ENCODE data around the gene THSD4. TPM values are rescaled to one million over a fixed set of nuclear protein-coding genes. Genes with fewer than 3 reads are reported as not detected.

Gene THSD4
- total RNA-seq, 1 experiment from 2014 or later, result 65.4 TPM

- in situ Hi-C loops (cut with HindIII; ENCODE audit: low pct_unique_long_range_greater_than_20kb, low sequenced_read_pairs), result no loop called here
Observed at GRCh38 chr15:71571641-71572040, 456.4 kb downstream of the THSD4 start.

GRCh38 chr15:71572452-71573053 lies 457.3 kb downstream of the THSD4 start:
- Histone ChIP-seq H3K4me1 (ENCODE audit: control insufficient read depth, insufficient read depth, low read length) (no peaks in the 10 kb centered on the region), H3K36me3 (ENCODE audit: control insufficient read depth, insufficient read depth, low read length) (no peaks in the 10 kb centered on the region), H3K9me3 (ENCODE audit: control insufficient read depth, insufficient read depth, low read depth, low read length) (no peaks in the 10 kb centered on the region), H3K27ac (ENCODE audit: low read length) (no peak overlapping the region), H3K27me3 (ENCODE audit: control insufficient read depth, insufficient read depth, low read length) (no peaks in the 10 kb centered on the region), H3K4me3 (ENCODE audit: low read depth in 2 of 2, low read length in 2 of 2) (no peak overlapping the region)
- ChIA-PET CTCF (no interaction called here), POLR2A (no interaction called here)
- TF ChIP-seq CTCF (IDR thresholded peaks at IDR 0.05), result peak; percentile 22; the same call in 1 of the 2 replicates
- no peak for TF ChIP-seq POLR2AphosphoS5 (IDR thresholded peaks at IDR 0.05; ENCODE audit: low read depth, low read length)
- ATAC-seq, result peak; percentile 48; the same call in 1 of the 2 replicates
- DNase-seq (ENCODE audit: low read depth, low spot score), result no peak
- in situ Hi-C loops (cut with HindIII; ENCODE audit: low pct_unique_long_range_greater_than_20kb, low sequenced_read_pairs), result no loop called here
- no TSS peak for BruUV-seq (replicated peaks)
- intact Hi-C loops (cut with micrococcal nuclease; ENCODE audit: unreplicated experiment), result no loop called here

More at GRCh38 chr15:71571641-71572040, 456.4 kb downstream of the THSD4 start:
- DNase-seq (ENCODE audit: low read depth, low spot score) (no peak), ATAC-seq (no peak)
- ChIA-PET CTCF (no interaction called here), POLR2A (interaction anchor here (0.7 kb wide), 1 partner anchor 146 kb away, joined by 5 read pairs; no protein-coding TSS in a partner anchor)
- no TSS peak for BruUV-seq (replicated peaks)
- H3K36me3 ChIP-seq (ENCODE audit: control insufficient read depth, insufficient read depth, low read length), result no peaks in the 10 kb centered on the region
- no peak overlapping the region for H3K27ac ChIP-seq (ENCODE audit: low read length)
- no peaks in the 10 kb centered on the region for H3K4me1 ChIP-seq (ENCODE audit: control insufficient read depth, insufficient read depth, low read length)
- H3K27me3 ChIP-seq (ENCODE audit: control insufficient read depth, insufficient read depth, low read length), result no peaks in the 10 kb centered on the region
- H3K9me3 ChIP-seq (ENCODE audit: control insufficient read depth, insufficient read depth, low read depth, low read length), result no peaks in the 10 kb centered on the region
- TF ChIP-seq REST (IDR thresholded peaks at IDR 0.05; ENCODE audit: insufficient read depth in 1 of 2, low read depth in 2 of 2, low read length in 1 of 2) (no peak), SIN3A (IDR thresholded peaks at IDR 0.05; ENCODE audit: borderline replicate concordance, insufficient read depth, low read depth, low read length) (no peak), POLR2AphosphoS5 (IDR thresholded peaks at IDR 0.05; ENCODE audit: low read depth, low read length) (no peak), TCF7L2 (IDR thresholded peaks at IDR 0.05; ENCODE audit: low read depth, low read length) (no peak)
- H3K4me3 ChIP-seq (ENCODE audit: low read depth in 2 of 2, low read length in 2 of 2), result no peak overlapping the region
- intact Hi-C loops (cut with micrococcal nuclease; ENCODE audit: unreplicated experiment), result no loop called here

GRCh38 chr15:71573599-71573998 lies 458.3 kb downstream of the THSD4 start:
- Histone ChIP-seq H3K4me3 (ENCODE audit: low read depth in 2 of 2, low read length in 2 of 2) (no peak overlapping the region), H3K27ac (ENCODE audit: low read length) (no peak overlapping the region), H3K27me3 (ENCODE audit: control insufficient read depth, insufficient read depth, low read length) (no peaks in the 10 kb centered on the region), H3K9me3 (ENCODE audit: control insufficient read depth, insufficient read depth, low read depth, low read length) (no peaks in the 10 kb centered on the region), H3K4me1 (ENCODE audit: control insufficient read depth, insufficient read depth, low read length) (no peaks in the 10 kb centered on the region), H3K36me3 (ENCODE audit: control insufficient read depth, insufficient read depth, low read length) (no peaks in the 10 kb centered on the region)
- ChIA-PET CTCF (no interaction called here), POLR2A (interaction anchor here (0.6 kb wide), 1 partner anchor 579 kb away, joined by 3 read pairs; no protein-coding TSS in a partner anchor)
- TF ChIP-seq REST (IDR thresholded peaks at IDR 0.05; ENCODE audit: insufficient read depth in 1 of 2, low read depth in 2 of 2, low read length in 1 of 2), result no peak
- TF ChIP-seq POLR2AphosphoS5 (IDR thresholded peaks at IDR 0.05; ENCODE audit: low read depth, low read length), result no peak
- TF ChIP-seq CTCF (IDR thresholded peaks at IDR 0.05), result no peak
- TF ChIP-seq TCF7L2 (IDR thresholded peaks at IDR 0.05; ENCODE audit: low read depth, low read length), result no peak
- no peak for TF ChIP-seq SIN3A (IDR thresholded peaks at IDR 0.05; ENCODE audit: borderline replicate concordance, insufficient read depth, low read depth, low read length)
- no TSS peak for BruUV-seq (replicated peaks)
- no peak for ATAC-seq
- intact Hi-C loops (cut with micrococcal nuclease; ENCODE audit: unreplicated experiment) (no loop called here), in situ Hi-C loops (cut with HindIII; ENCODE audit: low pct_unique_long_range_greater_than_20kb, low sequenced_read_pairs) (no loop called here)
- no peak for DNase-seq (ENCODE audit: low read depth, low spot score)
